ENCODE results near the gene ARL5B.

- TF ChIP-seq CTCF (IDR thresholded peaks at IDR 0.05) (no peak), POLR2A (IDR thresholded peaks at IDR 0.05) (no peak)
These were observed 40.9 kb downstream of the ARL5B start for GRCh38 chr10:18699849-18700840.

Measured in Peyer's patch (tissue), 4 donors.